VCaP (cell line): ENCODE results near the gene KRR1.
A peak's percentile ranks its signal among the peaks of the same experiment; 100 is the strongest.
"Not testable (repeated sequence)": the region's sequence is repeated elsewhere in the genome, so short reads cannot be mapped to it uniquely, and the experiment has no call there.

ENCODE experiments used
- H3K27ac ChIP-seq: fragments of 450-650 bp; 2 replicates; pipeline ENCODE4 v1.5.1; 2017
- TF ChIP-seq, protein P1 (sequence below): fragments of 450-650 bp; conservative IDR thresholded peaks from 2 replicates; pipeline ENCODE4 v1.5.1; 2017; ENCODE audit warnings: mild to moderate bottlenecking, moderate library complexity

The KRR1 gene

DNA sequence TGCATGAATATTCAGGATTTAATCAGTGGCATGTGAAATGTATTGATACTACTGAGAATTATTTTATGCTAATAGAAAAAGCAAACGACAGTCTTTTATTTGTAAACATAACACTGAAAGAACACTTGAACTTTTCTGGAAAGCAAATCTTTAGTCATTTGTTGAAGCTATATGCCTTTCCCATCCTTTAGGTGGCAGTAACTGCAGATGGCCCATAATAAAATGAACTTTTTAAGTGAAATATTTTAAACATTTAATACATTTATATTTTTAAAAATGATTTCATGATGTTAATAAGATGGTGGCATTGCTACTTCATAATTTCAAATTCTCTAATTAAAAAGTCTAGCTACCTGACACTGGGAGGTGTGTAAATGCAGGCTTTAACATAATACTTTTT, 13.9 kb upstream of the KRR1 start:
- H3K27ac ChIP-seq, result no peak overlapping the region
- TF ChIP-seq, protein P1, sequence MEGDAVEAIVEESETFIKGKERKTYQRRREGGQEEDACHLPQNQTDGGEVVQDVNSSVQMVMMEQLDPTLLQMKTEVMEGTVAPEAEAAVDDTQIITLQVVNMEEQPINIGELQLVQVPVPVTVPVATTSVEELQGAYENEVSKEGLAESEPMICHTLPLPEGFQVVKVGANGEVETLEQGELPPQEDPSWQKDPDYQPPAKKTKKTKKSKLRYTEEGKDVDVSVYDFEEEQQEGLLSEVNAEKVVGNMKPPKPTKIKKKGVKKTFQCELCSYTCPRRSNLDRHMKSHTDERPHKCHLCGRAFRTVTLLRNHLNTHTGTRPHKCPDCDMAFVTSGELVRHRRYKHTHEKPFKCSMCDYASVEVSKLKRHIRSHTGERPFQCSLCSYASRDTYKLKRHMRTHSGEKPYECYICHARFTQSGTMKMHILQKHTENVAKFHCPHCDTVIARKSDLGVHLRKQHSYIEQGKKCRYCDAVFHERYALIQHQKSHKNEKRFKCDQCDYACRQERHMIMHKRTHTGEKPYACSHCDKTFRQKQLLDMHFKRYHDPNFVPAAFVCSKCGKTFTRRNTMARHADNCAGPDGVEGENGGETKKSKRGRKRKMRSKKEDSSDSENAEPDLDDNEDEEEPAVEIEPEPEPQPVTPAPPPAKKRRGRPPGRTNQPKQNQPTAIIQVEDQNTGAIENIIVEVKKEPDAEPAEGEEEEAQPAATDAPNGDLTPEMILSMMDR, result peak; percentile 56

DNA sequence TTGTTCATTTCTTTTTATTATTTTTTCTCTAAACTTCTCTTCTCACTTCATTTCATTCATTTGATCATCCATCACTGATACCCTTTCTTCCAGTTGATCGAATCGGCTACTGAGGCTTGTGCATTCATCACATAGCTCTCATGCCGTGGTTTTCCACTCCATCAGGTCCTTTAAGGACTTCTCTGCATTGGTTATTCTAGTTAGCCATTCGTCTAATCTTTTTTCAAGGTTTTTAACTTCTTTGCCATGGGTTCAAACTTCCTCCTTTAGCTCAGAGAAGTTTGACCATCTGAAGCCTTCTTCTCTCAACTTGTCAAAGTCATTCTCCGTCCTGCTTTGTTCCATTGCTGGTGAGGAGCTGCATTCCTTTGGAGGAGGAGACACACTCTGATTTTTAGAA, 10.7 kb upstream of the KRR1 start:
- not testable (repeated sequence) for H3K27ac ChIP-seq

DNA sequence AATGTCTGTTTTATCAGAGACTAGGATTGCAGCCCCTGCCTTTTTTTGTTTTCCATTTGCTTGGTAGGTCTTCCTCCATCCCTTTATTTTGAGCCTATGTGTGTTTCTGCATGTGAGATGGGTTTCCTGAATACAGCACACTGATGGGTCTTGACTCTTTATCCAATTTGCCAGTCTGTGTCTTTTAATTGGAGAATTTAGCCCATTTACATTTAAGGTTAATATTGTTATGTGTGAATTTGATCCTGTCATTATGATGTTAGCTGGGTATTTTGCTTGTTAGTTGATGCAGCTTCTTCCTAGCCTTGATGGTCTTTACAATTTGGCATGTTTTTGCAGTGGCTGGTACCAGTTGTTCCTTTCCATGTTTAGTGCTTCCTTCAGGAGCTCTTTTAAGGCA, 9.8 kb upstream of the KRR1 start:
- not testable (repeated sequence) for H3K27ac ChIP-seq

DNA sequence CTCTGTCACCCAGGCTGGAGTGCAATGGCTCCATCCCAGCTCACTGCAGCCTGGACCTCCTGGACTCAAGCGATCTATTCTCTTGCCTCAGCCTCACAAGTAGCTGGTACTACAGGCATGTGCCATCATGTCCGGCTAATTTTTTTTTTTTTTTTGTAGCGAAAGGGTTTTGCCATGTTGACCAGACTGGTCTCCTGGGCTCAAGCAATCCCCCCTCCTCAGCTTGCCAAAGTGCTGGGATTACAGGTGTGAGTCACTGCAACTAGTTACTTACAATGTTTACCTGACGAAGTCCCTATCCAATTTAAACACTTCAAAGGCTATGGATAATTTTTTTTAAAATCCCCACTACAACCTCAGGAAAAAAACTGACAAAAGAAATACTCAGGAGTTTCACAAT, 1.8 kb downstream of the KRR1 start:
- no peak overlapping the region for H3K27ac ChIP-seq
- TF ChIP-seq, protein P1, result no peak

DNA sequence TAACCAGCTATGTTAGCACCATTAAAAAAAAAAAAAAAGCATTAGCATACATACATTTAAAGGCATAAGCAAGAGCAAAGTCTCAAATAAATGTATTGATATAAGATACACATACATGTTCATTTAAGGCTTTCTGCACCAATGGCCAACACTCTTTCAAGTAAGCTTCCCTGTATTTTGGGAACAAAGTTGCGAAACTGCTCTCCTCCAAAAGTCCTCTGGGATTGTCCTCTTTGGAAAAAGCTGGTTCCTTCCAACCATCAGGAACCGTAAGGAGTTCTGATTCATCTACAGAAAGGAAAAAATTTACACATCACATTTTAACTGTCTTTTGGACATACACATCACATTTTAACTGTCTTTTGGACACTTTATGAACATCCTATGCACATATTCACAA, 3.2 kb downstream of the KRR1 start:
- no peak overlapping the region for H3K27ac ChIP-seq
- TF ChIP-seq, protein P1, result no peak

DNA sequence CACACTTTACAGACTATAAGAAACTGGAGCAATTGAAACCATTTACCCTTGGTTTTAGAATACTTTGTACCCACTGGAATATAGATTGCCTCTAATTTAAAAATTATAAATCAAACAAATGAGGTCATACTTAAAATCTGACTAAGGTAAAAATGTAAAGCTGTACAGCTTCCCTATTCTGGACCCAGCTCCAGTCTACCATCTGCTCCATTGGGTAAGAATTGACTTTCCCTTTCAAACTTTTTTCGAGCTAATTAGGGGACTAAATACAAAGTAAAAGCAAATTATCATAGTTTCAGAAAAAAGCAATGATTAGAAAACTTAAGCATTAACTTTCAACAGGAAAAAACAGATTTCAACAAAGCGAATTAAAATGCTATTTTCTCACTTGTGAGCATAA, 4.3 kb downstream of the KRR1 start:
- TF ChIP-seq, protein P1, result no peak
- no peak overlapping the region for H3K27ac ChIP-seq

DNA sequence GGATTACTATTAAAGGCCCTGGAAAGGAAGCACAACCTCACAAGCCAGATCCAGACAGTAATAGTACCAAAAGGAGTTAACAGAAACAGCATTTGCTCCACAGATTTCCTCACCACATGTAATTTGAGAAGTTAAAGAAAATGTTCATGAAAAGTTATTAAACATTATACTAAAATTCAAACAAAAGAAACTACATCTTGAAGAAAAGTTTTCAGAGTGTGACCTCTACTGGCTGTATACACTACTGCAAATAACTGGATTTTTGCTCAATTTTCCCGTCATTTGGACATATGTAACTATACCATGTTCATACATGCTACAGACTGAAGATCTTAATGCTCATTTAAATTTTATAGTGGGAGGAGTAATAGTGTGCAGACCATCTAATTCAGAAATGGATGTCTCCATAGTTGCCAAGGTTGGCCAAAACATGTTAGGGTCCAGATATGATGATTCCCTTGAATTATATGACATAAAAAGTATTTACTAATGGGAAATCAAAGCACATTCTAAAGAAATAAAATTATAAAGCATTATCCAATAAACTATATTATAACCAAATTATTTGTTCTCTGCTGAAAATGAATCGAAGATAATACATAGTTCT, 5.6 kb downstream of the KRR1 start:
- TF ChIP-seq, protein P1, result peak; percentile 86
- no peak overlapping the region for H3K27ac ChIP-seq

DNA sequence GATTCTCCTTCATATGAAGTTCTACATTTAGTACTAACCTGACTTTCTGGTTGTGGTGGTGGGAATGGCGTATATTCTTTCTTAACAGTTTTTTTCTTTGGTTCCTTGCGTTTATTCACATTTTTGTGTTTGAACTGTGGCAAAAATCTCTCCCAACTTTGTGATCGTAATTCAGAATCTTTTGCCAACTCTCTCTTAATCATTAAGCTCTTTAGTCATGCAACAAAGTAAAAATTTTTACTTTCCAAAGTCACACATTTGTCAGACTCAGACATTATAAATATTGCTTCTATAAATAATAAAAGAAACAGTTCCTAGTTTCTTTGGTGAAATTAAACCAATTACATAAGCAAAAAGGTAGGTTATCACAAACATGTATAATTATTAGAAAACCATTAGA, 7.5 kb downstream of the KRR1 start:
- no peak overlapping the region for H3K27ac ChIP-seq
- TF ChIP-seq, protein P1, result no peak

DNA sequence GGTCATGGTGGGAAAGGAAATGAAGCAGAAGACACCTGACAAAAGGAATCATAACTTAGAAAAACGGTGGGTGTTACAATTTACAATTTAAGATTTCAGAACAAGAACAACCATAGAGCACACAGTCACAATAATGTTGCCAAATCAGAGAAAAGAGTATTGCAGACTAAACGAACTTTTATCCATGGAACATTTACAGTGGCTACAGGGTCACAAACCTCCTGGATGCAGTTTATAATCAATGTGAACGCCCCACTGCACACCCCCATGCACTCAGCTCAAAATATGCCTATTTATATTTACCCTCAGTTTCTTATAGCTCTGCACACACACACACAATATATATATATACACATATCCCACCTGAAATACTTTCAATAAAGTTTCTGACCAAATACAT, 8.0 kb downstream of the KRR1 start:
- TF ChIP-seq, protein P1, result no peak

More for the DNA sequence above, 8.0 kb downstream of the KRR1 start:
- H3K27ac ChIP-seq, result no peak overlapping the region
